Lower leg skin (tissue), 3 donors: ENCODE results near the gene FGB.

Experiments
- POLR2A ChIP-seq, 2 donors: fragments of 450-650 bp; IDR thresholded peaks; one replicate each; pipeline ENCODE4 v1.6.1; 2016 to 2017; ENCODE audit warnings: antibody characterized with exemption in 2 of 2, mild to moderate bottlenecking in 1 of 2, moderate library complexity in 1 of 2
- TF ChIP-seq, protein P1 (sequence below), 3 donors: fragments of 450-650 bp; IDR thresholded peaks; one replicate each; pipeline ENCODE4 v1.5.1; 2016; ENCODE audit warnings: antibody characterized with exemption in 3 of 3, mild to moderate bottlenecking in 3 of 3, moderate library complexity in 2 of 3

DNA sequence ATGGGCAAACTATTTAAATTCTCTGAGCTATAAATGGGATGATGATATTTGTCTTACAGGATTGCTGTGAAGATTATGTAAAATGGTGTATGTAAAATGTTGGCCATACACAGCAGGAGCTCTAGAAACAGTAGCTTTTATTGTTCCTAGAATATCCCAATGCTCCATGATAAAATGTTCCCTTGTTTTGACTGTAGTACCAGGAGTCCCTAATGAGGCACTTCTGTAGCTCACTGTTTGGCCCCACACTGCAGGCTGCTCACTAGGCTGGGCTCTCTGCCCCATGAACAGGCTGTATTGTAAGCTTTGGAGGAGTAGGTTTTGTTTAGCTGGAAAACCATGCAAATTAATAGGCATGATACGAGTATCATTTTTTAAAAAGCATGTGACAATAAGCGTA lies 31.1 kb downstream of the FGB start:
- no peak for TF ChIP-seq POLR2A (IDR thresholded peaks at IDR 0.05)
- TF ChIP-seq, protein P1, sequence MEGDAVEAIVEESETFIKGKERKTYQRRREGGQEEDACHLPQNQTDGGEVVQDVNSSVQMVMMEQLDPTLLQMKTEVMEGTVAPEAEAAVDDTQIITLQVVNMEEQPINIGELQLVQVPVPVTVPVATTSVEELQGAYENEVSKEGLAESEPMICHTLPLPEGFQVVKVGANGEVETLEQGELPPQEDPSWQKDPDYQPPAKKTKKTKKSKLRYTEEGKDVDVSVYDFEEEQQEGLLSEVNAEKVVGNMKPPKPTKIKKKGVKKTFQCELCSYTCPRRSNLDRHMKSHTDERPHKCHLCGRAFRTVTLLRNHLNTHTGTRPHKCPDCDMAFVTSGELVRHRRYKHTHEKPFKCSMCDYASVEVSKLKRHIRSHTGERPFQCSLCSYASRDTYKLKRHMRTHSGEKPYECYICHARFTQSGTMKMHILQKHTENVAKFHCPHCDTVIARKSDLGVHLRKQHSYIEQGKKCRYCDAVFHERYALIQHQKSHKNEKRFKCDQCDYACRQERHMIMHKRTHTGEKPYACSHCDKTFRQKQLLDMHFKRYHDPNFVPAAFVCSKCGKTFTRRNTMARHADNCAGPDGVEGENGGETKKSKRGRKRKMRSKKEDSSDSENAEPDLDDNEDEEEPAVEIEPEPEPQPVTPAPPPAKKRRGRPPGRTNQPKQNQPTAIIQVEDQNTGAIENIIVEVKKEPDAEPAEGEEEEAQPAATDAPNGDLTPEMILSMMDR (IDR thresholded peaks at IDR 0.05): no peak
